Endothelial cell of umbilical vein (primary cell): ENCODE data around the gene ARHGEF38. TPM values are rescaled to one million over a fixed set of nuclear protein-coding genes. Genes with fewer than 3 reads are reported as not detected.

Experiments
- BruUV-seq: library from RNA; stranded (reverse); fragments of 400-500 nt; replicated peaks from 2 replicates; lab custom pipeline; 2021; lab: Mats Ljungman, UMichigan
- CTCF ChIA-PET: fragments of 300-600, 350-600 bp; sonication (Branson Sonifier 250); formaldehyde crosslinking; loops from one replicate; lab custom pipeline; 2021; ENCODE audit warnings: antibody characterized with exemption, inconsistent platforms; lab: Charles Lee
- POLR2A ChIA-PET: fragments of 300-600, 350-600 bp; sonication (Branson Sonifier 250); formaldehyde crosslinking; loops from one replicate; lab custom pipeline; 2021; ENCODE audit warnings: antibody characterized with exemption, inconsistent platforms; lab: Charles Lee
- DNase-seq: peaks from one replicate; pipeline ENCODE4 v3.0.0-alpha.2; 2011; ENCODE audit warnings: low read depth, low spot score
- FAIRE-seq: peaks from 2 replicates; lab custom pipeline; 2011; peaks lifted over from hg19 to GRCh38; lab: Jason Lieb, UNC
- H2AFZ ChIP-seq: 2 replicates; pipeline ENCODE4 v1.6.0; 2012; ENCODE audit warnings: low read depth, low read length, control low read depth, inconsistent platforms
- H3K27ac ChIP-seq: 2 replicates; pipeline ENCODE4 v1.5.1; 2011; ENCODE audit warnings: low read depth, mild to moderate bottlenecking, control low read depth, low read length, moderate library complexity; ENCODE audit not compliant: insufficient read depth
- H3K27me3 ChIP-seq, 2 experiments: 2 replicates each; pipeline versions ENCODE4 v1.6.0 to v1.6.1; 2011; ENCODE audit warnings: low read length in 2 of 2, mixed read lengths in 1 of 2; ENCODE audit not compliant: control insufficient read depth in 2 of 2, insufficient read depth in 2 of 2
- H3K36me3 ChIP-seq, 2 experiments: 2 replicates in 1 of 2; 3 replicates in 1 of 2; pipeline ENCODE4 v1.5.1; 2011; ENCODE audit warnings: low read length in 2 of 2, mild to moderate bottlenecking in 1 of 2, moderate library complexity in 1 of 2; ENCODE audit not compliant: control insufficient read depth in 2 of 2, insufficient read depth in 2 of 2; ENCODE audit errors: extremely low read depth in 1 of 2
- H3K4me1 ChIP-seq: 3 replicates; pipeline ENCODE4 v1.5.1; 2011; ENCODE audit warnings: mild to moderate bottlenecking, low read length; ENCODE audit not compliant: control insufficient read depth, insufficient read depth; ENCODE audit errors: extremely low read depth
- H3K4me2 ChIP-seq: 2 replicates; pipeline ENCODE4 v1.6.1; 2011; ENCODE audit warnings: low read length, control low read depth, mixed read lengths; ENCODE audit not compliant: insufficient read depth
- H3K4me3 ChIP-seq, 3 experiments: fragments of 200-600 bp in 1 of 3; sonication (generic), shearing (Covaris generic) in 1 of 3; replicated peaks in 1 of 3; 2 replicates each; pipeline ENCODE4 v1.5.1; 2011 to 2016; ENCODE audit warnings: control low read depth in 3 of 3, low read length in 3 of 3, mild to moderate bottlenecking in 2 of 3, inconsistent platforms in 1 of 3, low read depth in 1 of 3, moderate library complexity in 1 of 3; ENCODE audit not compliant: insufficient read depth in 1 of 3
- H3K79me2 ChIP-seq: 2 replicates; pipeline ENCODE4 v1.6.0; 2012; ENCODE audit warnings: low read length, inconsistent platforms; ENCODE audit not compliant: control insufficient read depth, insufficient read depth
- H3K9ac ChIP-seq: replicated peaks from 2 replicates; pipeline ENCODE3; 2011; ENCODE audit warnings: low read length, control low read depth; ENCODE audit not compliant: insufficient read depth; ENCODE audit errors: extremely low read depth
- H3K9me1 ChIP-seq: replicated peaks from 3 replicates; pipeline ENCODE4 v1.6.0; 2011; ENCODE audit warnings: mild to moderate bottlenecking, low read length; ENCODE audit not compliant: control insufficient read depth, insufficient read depth; ENCODE audit errors: extremely low read depth
- H3K9me3 ChIP-seq: replicated peaks from 2 replicates; pipeline ENCODE4 v1.5.1; 2012; ENCODE audit warnings: low read length, inconsistent platforms; ENCODE audit not compliant: control insufficient read depth, insufficient read depth
- H4K20me1 ChIP-seq: replicated peaks from 2 replicates; pipeline ENCODE3; 2011; ENCODE audit warnings: mild to moderate bottlenecking, low read length; ENCODE audit not compliant: control insufficient read depth, insufficient read depth; ENCODE audit errors: extremely low read depth
- EZH2 ChIP-seq: IDR thresholded peaks from 2 replicates; pipeline ENCODE4 v1.6.1; 2012; ENCODE audit warnings: borderline replicate concordance, low read depth, mild to moderate bottlenecking, moderate library complexity, low read length, inconsistent platforms; ENCODE audit not compliant: severe bottlenecking
- GATA2 ChIP-seq: IDR thresholded peaks from 2 replicates; pipeline ENCODE4 v1.7.0; 2011; ENCODE audit warnings: low read depth, mild to moderate bottlenecking, moderate library complexity, mixed read lengths, low read length; ENCODE audit not compliant: insufficient read length, insufficient read depth
- JUN ChIP-seq: IDR thresholded peaks from 2 replicates; pipeline ENCODE4 v1.6.1; 2011; ENCODE audit warnings: borderline replicate concordance, low read depth; ENCODE audit not compliant: insufficient read length, insufficient read depth
- MYC ChIP-seq: IDR thresholded peaks from one replicate; pipeline ENCODE4 v1.6.1; 2011; ENCODE audit warnings: mild to moderate bottlenecking, low read depth, low read length
- dilution Hi-C: fragments of 300-500 bp; cut with MboI; formaldehyde crosslinking; loops from one replicate; pipeline ENCODE4 v1.15.0; 2019; ENCODE audit warnings: low sequenced_read_pairs; ENCODE audit not compliant: extremely low pct_ligation_motif_present
- intact Hi-C: fragments of 100-400 bp; cut with micrococcal nuclease; formaldehyde crosslinking; loops from one replicate; pipeline ENCODE4 v1.10.0; 2022
- polyA plus RNA-seq, 4 experiments: library from polyadenylated mRNA; depleted of rRNA in 3 of 4; stranded (reverse) in 3 of 4; unstranded in 1 of 4; fragments of >200 nt; gene quantifications; 2 replicates each; pipeline versions ENCODE4 v1.2.1 to v1.2.3, GENCODE V29; 2011 to 2012; ENCODE audit warnings: missing spikeins in 1 of 4
- total RNA-seq: library from RNA; stranded (reverse); gene quantifications from 2 replicates; pipeline ENCODE4 v1.2.3, GENCODE V29; 2021
- TF ChIP-seq, protein P1 (sequence below), 2 donors: IDR thresholded peaks; 1 replicate in 1 of 2; 2 replicates in 1 of 2; pipeline ENCODE4 v1.5.1; 2011; ENCODE audit warnings: low read length in 2 of 2, mild to moderate bottlenecking in 2 of 2, moderate library complexity in 2 of 2, control low read depth in 1 of 2, inconsistent platforms in 1 of 2, low read depth in 1 of 2; ENCODE audit not compliant: insufficient read depth in 1 of 2; ENCODE audit errors: extremely low read depth in 1 of 2

ARHGEF38 gene
- total and polyA plus RNA-seq, 2 donors (not counting 3 experiments of a cell fraction or from before 2014, with no cell fraction given): not detected

DNA sequence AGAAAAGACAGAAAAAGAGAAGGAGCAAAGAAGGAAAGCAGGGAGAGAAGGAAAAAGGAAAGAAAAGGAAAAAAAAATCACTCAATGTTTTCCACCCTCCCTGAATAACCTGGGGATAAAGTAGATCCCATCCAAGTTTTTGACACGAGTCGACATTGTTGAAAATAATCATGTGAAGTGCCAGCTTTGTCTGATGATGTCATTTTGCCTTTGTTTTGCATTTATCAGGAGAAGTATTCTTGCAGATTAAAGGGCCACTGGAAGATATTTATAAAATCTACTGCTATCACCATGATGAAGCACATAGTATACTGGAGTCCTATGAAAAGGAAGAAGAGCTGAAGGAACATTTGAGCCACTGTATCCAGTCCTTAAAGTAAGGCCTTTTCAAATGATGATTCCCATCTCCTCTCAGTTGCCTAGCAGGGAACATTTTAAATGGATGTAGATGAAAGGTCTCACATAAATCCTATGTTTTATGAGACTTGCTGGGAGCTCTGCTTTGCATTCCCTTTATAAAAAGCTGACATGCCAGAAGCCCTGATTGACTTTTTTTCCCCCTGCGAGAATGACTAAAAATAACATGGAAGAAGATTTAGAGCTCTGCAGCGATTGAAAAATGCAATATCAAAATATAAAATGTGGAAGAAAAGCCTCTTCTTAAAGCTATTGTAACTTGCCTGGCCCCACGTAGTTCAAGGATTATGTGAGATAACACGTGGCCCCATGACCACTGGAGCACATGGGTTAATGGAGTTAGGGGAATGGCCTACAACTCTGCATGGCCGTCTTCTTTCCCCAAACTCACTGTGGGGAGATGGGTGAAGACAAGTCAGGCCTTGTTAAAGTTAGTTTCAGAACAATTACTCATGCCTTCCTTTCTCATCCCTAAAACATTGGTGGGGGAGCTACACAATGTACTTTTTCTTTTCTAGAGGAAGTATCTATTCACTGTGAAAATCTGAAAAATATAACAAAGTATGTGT, 78.5 kb downstream of the ARHGEF38 start:
- Histone ChIP-seq H3K9me3 (no peaks in the 10 kb centered on the region), H3K27me3 (no peaks in the 10 kb centered on the region), H2AFZ (no peak overlapping the region), H4K20me1 (no peaks in the 10 kb centered on the region), H3K9me1 (no peaks in the 10 kb centered on the region), H3K79me2 (no peaks in the 10 kb centered on the region), H3K9ac (no peak overlapping the region), H3K4me2 (no peak overlapping the region), H3K4me3 (no peak overlapping the region), H3K36me3 (no peaks in the 10 kb centered on the region), H3K27ac (no peak overlapping the region), H3K4me1 (no peaks in the 10 kb centered on the region)
- no peak for TF ChIP-seq JUN
- TF ChIP-seq EZH2: no peak
- TF ChIP-seq MYC: no peak
- TF ChIP-seq GATA2: no peak
- TF ChIP-seq, protein P1, sequence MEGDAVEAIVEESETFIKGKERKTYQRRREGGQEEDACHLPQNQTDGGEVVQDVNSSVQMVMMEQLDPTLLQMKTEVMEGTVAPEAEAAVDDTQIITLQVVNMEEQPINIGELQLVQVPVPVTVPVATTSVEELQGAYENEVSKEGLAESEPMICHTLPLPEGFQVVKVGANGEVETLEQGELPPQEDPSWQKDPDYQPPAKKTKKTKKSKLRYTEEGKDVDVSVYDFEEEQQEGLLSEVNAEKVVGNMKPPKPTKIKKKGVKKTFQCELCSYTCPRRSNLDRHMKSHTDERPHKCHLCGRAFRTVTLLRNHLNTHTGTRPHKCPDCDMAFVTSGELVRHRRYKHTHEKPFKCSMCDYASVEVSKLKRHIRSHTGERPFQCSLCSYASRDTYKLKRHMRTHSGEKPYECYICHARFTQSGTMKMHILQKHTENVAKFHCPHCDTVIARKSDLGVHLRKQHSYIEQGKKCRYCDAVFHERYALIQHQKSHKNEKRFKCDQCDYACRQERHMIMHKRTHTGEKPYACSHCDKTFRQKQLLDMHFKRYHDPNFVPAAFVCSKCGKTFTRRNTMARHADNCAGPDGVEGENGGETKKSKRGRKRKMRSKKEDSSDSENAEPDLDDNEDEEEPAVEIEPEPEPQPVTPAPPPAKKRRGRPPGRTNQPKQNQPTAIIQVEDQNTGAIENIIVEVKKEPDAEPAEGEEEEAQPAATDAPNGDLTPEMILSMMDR (IDR thresholded peaks at IDR 0.05; ENCODE audit: extremely low read depth in 1 of 2, insufficient read depth in 1 of 2, low read depth in 1 of 2, low read length in 2 of 2): no peak
- no peak for FAIRE-seq
- BruUV-seq: no TSS peak
- dilution Hi-C loops (no loop called here), intact Hi-C loops (no loop called here)
- ChIA-PET POLR2A (no interaction called here), CTCF (interaction anchor here (0.6 to 1.1 kb wide), 2 partner anchors 9 to 10 kb away, joined by 3 read pairs; no protein-coding TSS in a partner anchor)
- no peak for DNase-seq
